Endothelial cell of umbilical vein (primary cell): Measurements from ENCODE around the gene CADPS. TPM values are rescaled to one million over a fixed set of nuclear protein-coding genes. Genes with fewer than 3 reads are reported as not detected.

Experiments used
- BruUV-seq: library from RNA; stranded (reverse); fragments of 400-500 nt; replicated peaks from 2 replicates; lab custom pipeline; 2021; lab: Mats Ljungman, UMichigan
- CTCF ChIA-PET: fragments of 300-600, 350-600 bp; sonication (Branson Sonifier 250); formaldehyde crosslinking; loops from one replicate; lab custom pipeline; 2021; ENCODE audit warnings: antibody characterized with exemption, inconsistent platforms; lab: Charles Lee
- POLR2A ChIA-PET: fragments of 300-600, 350-600 bp; sonication (Branson Sonifier 250); formaldehyde crosslinking; loops from one replicate; lab custom pipeline; 2021; ENCODE audit warnings: antibody characterized with exemption, inconsistent platforms; lab: Charles Lee
- DNase-seq: peaks from one replicate; pipeline ENCODE4 v3.0.0-alpha.2; 2011; ENCODE audit warnings: low read depth, low spot score
- FAIRE-seq: peaks from 2 replicates; lab custom pipeline; 2011; peaks lifted over from hg19 to GRCh38; lab: Jason Lieb, UNC
- H2AFZ ChIP-seq: 2 replicates; pipeline ENCODE4 v1.6.0; 2012; ENCODE audit warnings: low read depth, low read length, control low read depth, inconsistent platforms
- H3K27ac ChIP-seq: 2 replicates; pipeline ENCODE4 v1.5.1; 2011; ENCODE audit warnings: low read depth, mild to moderate bottlenecking, control low read depth, low read length, moderate library complexity; ENCODE audit not compliant: insufficient read depth
- H3K27me3 ChIP-seq, 2 experiments: 2 replicates each; pipeline versions ENCODE4 v1.6.0 to v1.6.1; 2011; ENCODE audit warnings: low read length in 2 of 2, mixed read lengths in 1 of 2; ENCODE audit not compliant: control insufficient read depth in 2 of 2, insufficient read depth in 2 of 2
- H3K36me3 ChIP-seq, 2 experiments: 2 replicates in 1 of 2; 3 replicates in 1 of 2; pipeline ENCODE4 v1.5.1; 2011; ENCODE audit warnings: low read length in 2 of 2, mild to moderate bottlenecking in 1 of 2, moderate library complexity in 1 of 2; ENCODE audit not compliant: control insufficient read depth in 2 of 2, insufficient read depth in 2 of 2; ENCODE audit errors: extremely low read depth in 1 of 2
- H3K4me1 ChIP-seq: 3 replicates; pipeline ENCODE4 v1.5.1; 2011; ENCODE audit warnings: mild to moderate bottlenecking, low read length; ENCODE audit not compliant: control insufficient read depth, insufficient read depth; ENCODE audit errors: extremely low read depth
- H3K4me2 ChIP-seq: 2 replicates; pipeline ENCODE4 v1.6.1; 2011; ENCODE audit warnings: low read length, control low read depth, mixed read lengths; ENCODE audit not compliant: insufficient read depth
- H3K4me3 ChIP-seq, 3 experiments: fragments of 200-600 bp in 1 of 3; sonication (generic), shearing (Covaris generic) in 1 of 3; replicated peaks in 1 of 3; 2 replicates each; pipeline ENCODE4 v1.5.1; 2011 to 2016; ENCODE audit warnings: control low read depth in 3 of 3, low read length in 3 of 3, mild to moderate bottlenecking in 2 of 3, inconsistent platforms in 1 of 3, low read depth in 1 of 3, moderate library complexity in 1 of 3; ENCODE audit not compliant: insufficient read depth in 1 of 3
- H3K79me2 ChIP-seq: 2 replicates; pipeline ENCODE4 v1.6.0; 2012; ENCODE audit warnings: low read length, inconsistent platforms; ENCODE audit not compliant: control insufficient read depth, insufficient read depth
- H3K9ac ChIP-seq: replicated peaks from 2 replicates; pipeline ENCODE3; 2011; ENCODE audit warnings: low read length, control low read depth; ENCODE audit not compliant: insufficient read depth; ENCODE audit errors: extremely low read depth
- H3K9me1 ChIP-seq: replicated peaks from 3 replicates; pipeline ENCODE4 v1.6.0; 2011; ENCODE audit warnings: mild to moderate bottlenecking, low read length; ENCODE audit not compliant: control insufficient read depth, insufficient read depth; ENCODE audit errors: extremely low read depth
- H3K9me3 ChIP-seq: replicated peaks from 2 replicates; pipeline ENCODE4 v1.5.1; 2012; ENCODE audit warnings: low read length, inconsistent platforms; ENCODE audit not compliant: control insufficient read depth, insufficient read depth
- H4K20me1 ChIP-seq: replicated peaks from 2 replicates; pipeline ENCODE3; 2011; ENCODE audit warnings: mild to moderate bottlenecking, low read length; ENCODE audit not compliant: control insufficient read depth, insufficient read depth; ENCODE audit errors: extremely low read depth
- EZH2 ChIP-seq: IDR thresholded peaks from 2 replicates; pipeline ENCODE4 v1.6.1; 2012; ENCODE audit warnings: borderline replicate concordance, low read depth, mild to moderate bottlenecking, moderate library complexity, low read length, inconsistent platforms; ENCODE audit not compliant: severe bottlenecking
- FOS ChIP-seq: IDR thresholded peaks from 2 replicates; pipeline ENCODE4 v1.6.1; 2011; ENCODE audit warnings: mild to moderate bottlenecking, low read length, moderate library complexity, borderline replicate concordance; ENCODE audit not compliant: insufficient read depth
- GATA2 ChIP-seq: IDR thresholded peaks from 2 replicates; pipeline ENCODE4 v1.7.0; 2011; ENCODE audit warnings: low read depth, mild to moderate bottlenecking, moderate library complexity, mixed read lengths, low read length; ENCODE audit not compliant: insufficient read length, insufficient read depth
- JUN ChIP-seq: IDR thresholded peaks from 2 replicates; pipeline ENCODE4 v1.6.1; 2011; ENCODE audit warnings: borderline replicate concordance, low read depth; ENCODE audit not compliant: insufficient read length, insufficient read depth
- MYC ChIP-seq: IDR thresholded peaks from one replicate; pipeline ENCODE4 v1.6.1; 2011; ENCODE audit warnings: mild to moderate bottlenecking, low read depth, low read length
- POLR2A ChIP-seq: IDR thresholded peaks from 2 replicates; pipeline ENCODE4 v1.6.1; 2012; ENCODE audit warnings: low read depth, mild to moderate bottlenecking, control low read depth, low read length
- POLR2AphosphoS5 ChIP-seq: IDR thresholded peaks from 2 replicates; pipeline ENCODE4 v1.6.1; 2012; ENCODE audit warnings: low read depth, mild to moderate bottlenecking, control low read depth, low read length, moderate library complexity; ENCODE audit not compliant: insufficient read depth
- dilution Hi-C: fragments of 300-500 bp; cut with MboI; formaldehyde crosslinking; loops from one replicate; pipeline ENCODE4 v1.15.0; 2019; ENCODE audit warnings: low sequenced_read_pairs; ENCODE audit not compliant: extremely low pct_ligation_motif_present
- intact Hi-C: fragments of 100-400 bp; cut with micrococcal nuclease; formaldehyde crosslinking; loops from one replicate; pipeline ENCODE4 v1.10.0; 2022
- polyA plus RNA-seq, 4 experiments: library from polyadenylated mRNA; depleted of rRNA in 3 of 4; stranded (reverse) in 3 of 4; unstranded in 1 of 4; fragments of >200 nt; gene quantifications; 2 replicates each; pipeline versions ENCODE4 v1.2.1 to v1.2.3, GENCODE V29; 2011 to 2012; ENCODE audit warnings: missing spikeins in 1 of 4
- total RNA-seq: library from RNA; stranded (reverse); gene quantifications from 2 replicates; pipeline ENCODE4 v1.2.3, GENCODE V29; 2021
- TF ChIP-seq, protein P1 (sequence below), 2 donors: IDR thresholded peaks; 1 replicate in 1 of 2; 2 replicates in 1 of 2; pipeline ENCODE4 v1.5.1; 2011; ENCODE audit warnings: low read length in 2 of 2, mild to moderate bottlenecking in 2 of 2, moderate library complexity in 2 of 2, control low read depth in 1 of 2, inconsistent platforms in 1 of 2, low read depth in 1 of 2; ENCODE audit not compliant: insufficient read depth in 1 of 2; ENCODE audit errors: extremely low read depth in 1 of 2
- TF ChIP-seq, protein P2 (sequence below): IDR thresholded peaks from 2 replicates; pipeline ENCODE4 v1.6.1; 2011; ENCODE audit not compliant: insufficient read depth, insufficient read length

The CADPS gene
- total and polyA plus RNA-seq, 2 donors (not counting 3 experiments of a cell fraction or from before 2014, with no cell fraction given), result not detected

DNA sequence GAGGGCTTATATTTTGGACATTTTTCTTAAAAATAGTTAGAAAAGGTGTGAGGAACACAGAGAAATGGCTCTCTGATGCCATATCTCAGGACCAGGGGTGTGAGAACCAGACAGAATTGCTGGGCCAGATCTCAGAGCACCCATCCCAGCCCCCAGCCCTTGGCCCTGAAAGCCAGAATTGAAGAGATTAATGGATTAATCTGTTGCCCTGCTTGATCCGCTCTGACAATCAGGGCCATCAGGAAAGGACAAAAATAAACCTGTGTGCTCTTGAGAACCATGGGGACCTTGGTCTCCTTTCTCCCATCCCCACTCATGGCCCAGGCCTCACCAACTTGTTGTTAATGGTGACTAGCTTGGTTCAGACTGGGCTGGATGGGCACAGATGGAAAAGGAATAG is 113.5 kb downstream of the CADPS start:
- H3K4me2 ChIP-seq, result no peak overlapping the region
- H3K27ac ChIP-seq, result no peak overlapping the region
- no peaks in the 10 kb centered on the region for H3K4me1 ChIP-seq
- H2AFZ ChIP-seq, result no peak overlapping the region
- H3K9me1 ChIP-seq, result no peaks in the 10 kb centered on the region
- intact Hi-C loops, result no loop called here
- no peak for DNase-seq
- dilution Hi-C loops, result no loop called here
- H3K36me3 ChIP-seq, result no peaks in the 10 kb centered on the region
- H3K27me3 ChIP-seq, result no peaks in the 10 kb centered on the region
- POLR2A ChIA-PET, result no interaction called here
- no peak overlapping the region for H3K4me3 ChIP-seq
- TF ChIP-seq POLR2A (no peak), EZH2 (no peak), POLR2AphosphoS5 (no peak), MYC (no peak), GATA2 (no peak), JUN (no peak), FOS (no peak)
- TF ChIP-seq, protein P1, sequence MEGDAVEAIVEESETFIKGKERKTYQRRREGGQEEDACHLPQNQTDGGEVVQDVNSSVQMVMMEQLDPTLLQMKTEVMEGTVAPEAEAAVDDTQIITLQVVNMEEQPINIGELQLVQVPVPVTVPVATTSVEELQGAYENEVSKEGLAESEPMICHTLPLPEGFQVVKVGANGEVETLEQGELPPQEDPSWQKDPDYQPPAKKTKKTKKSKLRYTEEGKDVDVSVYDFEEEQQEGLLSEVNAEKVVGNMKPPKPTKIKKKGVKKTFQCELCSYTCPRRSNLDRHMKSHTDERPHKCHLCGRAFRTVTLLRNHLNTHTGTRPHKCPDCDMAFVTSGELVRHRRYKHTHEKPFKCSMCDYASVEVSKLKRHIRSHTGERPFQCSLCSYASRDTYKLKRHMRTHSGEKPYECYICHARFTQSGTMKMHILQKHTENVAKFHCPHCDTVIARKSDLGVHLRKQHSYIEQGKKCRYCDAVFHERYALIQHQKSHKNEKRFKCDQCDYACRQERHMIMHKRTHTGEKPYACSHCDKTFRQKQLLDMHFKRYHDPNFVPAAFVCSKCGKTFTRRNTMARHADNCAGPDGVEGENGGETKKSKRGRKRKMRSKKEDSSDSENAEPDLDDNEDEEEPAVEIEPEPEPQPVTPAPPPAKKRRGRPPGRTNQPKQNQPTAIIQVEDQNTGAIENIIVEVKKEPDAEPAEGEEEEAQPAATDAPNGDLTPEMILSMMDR (IDR thresholded peaks at IDR 0.05; ENCODE audit: extremely low read depth in 1 of 2, insufficient read depth in 1 of 2, low read depth in 1 of 2, low read length in 2 of 2), result no peak
- TF ChIP-seq, protein P2, sequence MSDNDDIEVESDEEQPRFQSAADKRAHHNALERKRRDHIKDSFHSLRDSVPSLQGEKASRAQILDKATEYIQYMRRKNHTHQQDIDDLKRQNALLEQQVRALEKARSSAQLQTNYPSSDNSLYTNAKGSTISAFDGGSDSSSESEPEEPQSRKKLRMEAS, result no peak
- no peaks in the 10 kb centered on the region for H3K79me2 ChIP-seq
- no peak overlapping the region for H3K9ac ChIP-seq
- FAIRE-seq, result no peak
- CTCF ChIA-PET, result no interaction called here
- no peaks in the 10 kb centered on the region for H3K9me3 ChIP-seq
- no peaks in the 10 kb centered on the region for H4K20me1 ChIP-seq
- BruUV-seq, result no TSS peak
